ENCODE data around the gene CRACR2A.

DNA sequence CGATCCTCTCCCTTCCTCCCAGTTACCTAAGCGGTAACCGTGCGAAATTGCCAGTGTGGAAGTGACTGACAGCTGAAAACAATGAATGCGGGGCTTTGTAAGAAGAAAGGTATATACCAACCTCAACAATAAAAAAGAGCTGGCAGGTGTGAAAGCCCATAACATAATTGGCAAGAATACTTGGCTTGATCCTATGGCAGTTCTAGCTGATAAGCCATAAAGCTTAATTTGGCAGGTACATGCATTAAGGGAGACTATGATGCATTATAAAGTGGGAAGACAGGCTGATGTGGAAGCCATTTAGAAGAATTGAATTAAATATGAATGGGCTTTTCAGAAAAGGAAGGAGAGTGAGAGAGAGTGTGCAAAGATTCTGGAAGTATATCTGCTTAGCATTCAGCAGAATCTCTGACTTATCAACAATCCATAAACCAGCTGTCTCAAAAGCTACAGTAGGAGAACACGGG lies 71.3 kb downstream of the CRACR2A start:
- TF ChIP-seq, protein P1, sequence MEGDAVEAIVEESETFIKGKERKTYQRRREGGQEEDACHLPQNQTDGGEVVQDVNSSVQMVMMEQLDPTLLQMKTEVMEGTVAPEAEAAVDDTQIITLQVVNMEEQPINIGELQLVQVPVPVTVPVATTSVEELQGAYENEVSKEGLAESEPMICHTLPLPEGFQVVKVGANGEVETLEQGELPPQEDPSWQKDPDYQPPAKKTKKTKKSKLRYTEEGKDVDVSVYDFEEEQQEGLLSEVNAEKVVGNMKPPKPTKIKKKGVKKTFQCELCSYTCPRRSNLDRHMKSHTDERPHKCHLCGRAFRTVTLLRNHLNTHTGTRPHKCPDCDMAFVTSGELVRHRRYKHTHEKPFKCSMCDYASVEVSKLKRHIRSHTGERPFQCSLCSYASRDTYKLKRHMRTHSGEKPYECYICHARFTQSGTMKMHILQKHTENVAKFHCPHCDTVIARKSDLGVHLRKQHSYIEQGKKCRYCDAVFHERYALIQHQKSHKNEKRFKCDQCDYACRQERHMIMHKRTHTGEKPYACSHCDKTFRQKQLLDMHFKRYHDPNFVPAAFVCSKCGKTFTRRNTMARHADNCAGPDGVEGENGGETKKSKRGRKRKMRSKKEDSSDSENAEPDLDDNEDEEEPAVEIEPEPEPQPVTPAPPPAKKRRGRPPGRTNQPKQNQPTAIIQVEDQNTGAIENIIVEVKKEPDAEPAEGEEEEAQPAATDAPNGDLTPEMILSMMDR (IDR thresholded peaks at IDR 0.05; ENCODE audit: low read length): no peak
- TF ChIP-seq EZH2 (optimal IDR thresholded peaks at IDR 0.05; ENCODE audit: low read depth, low read length): no peak

All from MM.1S (cell line).